HepG2 (cell line): ENCODE results near the gene HOXD3. TPM values are rescaled to one million over a fixed set of nuclear protein-coding genes. Genes with fewer than 3 reads are reported as not detected.

Source experiments
- ATF3 ChIP-seq: sonication (generic); formaldehyde crosslinking; IDR thresholded peaks from 2 replicates; pipeline ENCODE4 v1.4.0; 2020; ENCODE audit warnings: missing genetic modification reagents
- GTF3A ChIP-seq: sonication (generic); formaldehyde crosslinking; conservative IDR thresholded peaks from 2 replicates; pipeline ENCODE4 v1.4.0; 2020; ENCODE audit warnings: mild to moderate bottlenecking, missing genetic modification reagents
- IRF2 ChIP-seq: IDR thresholded peaks from 2 replicates; pipeline ENCODE4 v1.6.1; 2018; ENCODE audit warnings: missing genetic modification reagents, missing compliant biosample characterization
- MXD1 ChIP-seq: sonication (generic); formaldehyde crosslinking; IDR thresholded peaks from 2 replicates; pipeline ENCODE4 v1.4.0; 2020; ENCODE audit warnings: mild to moderate bottlenecking, missing genetic modification reagents
- RORA ChIP-seq: sonication (generic); formaldehyde crosslinking; IDR thresholded peaks from 2 replicates; pipeline ENCODE4 v1.5.0; 2020; ENCODE audit warnings: mild to moderate bottlenecking, missing genetic modification reagents, moderate library complexity
- SIX4 ChIP-seq: sonication (generic); formaldehyde crosslinking; IDR thresholded peaks from 2 replicates; pipeline ENCODE4 v1.4.0; 2020; ENCODE audit warnings: missing genetic modification reagents
- SRF ChIP-seq: IDR thresholded peaks from 2 replicates; pipeline ENCODE4 v1.6.1; 2011; ENCODE audit warnings: mild to moderate bottlenecking, low read depth, low read length, moderate library complexity
- STAT6 ChIP-seq: sonication (generic); formaldehyde crosslinking; IDR thresholded peaks from 2 replicates; pipeline ENCODE4 v1.4.0; 2020; ENCODE audit warnings: missing genetic modification reagents, mild to moderate bottlenecking, borderline replicate concordance
- TRIM24 ChIP-seq: sonication (generic); formaldehyde crosslinking; IDR thresholded peaks from 2 replicates; pipeline ENCODE4 v1.8.0; 2022; ENCODE audit warnings: mild to moderate bottlenecking, missing genetic modification reagents
- TSC22D2 ChIP-seq: sonication (generic); formaldehyde crosslinking; IDR thresholded peaks from 2 replicates; pipeline ENCODE4 v1.5.1; 2020; ENCODE audit warnings: missing genetic modification reagents, mild to moderate bottlenecking, borderline replicate concordance
- ZNF318 ChIP-seq: sonication (generic); formaldehyde crosslinking; IDR thresholded peaks from 2 replicates; pipeline ENCODE4 v1.4.0; 2020; ENCODE audit warnings: mild to moderate bottlenecking, missing genetic modification reagents
- ZNF446 ChIP-seq: sonication (generic); formaldehyde crosslinking; IDR thresholded peaks from 2 replicates; pipeline ENCODE4 v1.5.0; 2020; ENCODE audit warnings: mild to moderate bottlenecking, missing genetic modification reagents
- ZNF512 ChIP-seq: sonication (generic); formaldehyde crosslinking; IDR thresholded peaks from 2 replicates; pipeline ENCODE4 v1.4.0; 2020; ENCODE audit warnings: mild to moderate bottlenecking, missing genetic modification reagents
- polyA plus RNA-seq, 8 experiments: library from polyadenylated mRNA; depleted of rRNA in 3 of 8; stranded (reverse) in 7 of 8; unstranded in 1 of 8; fragments of >200 nt; fragmentation: Illumina TruSeq in 4 of 8; extraction: Trizol in 4 of 8; gene quantifications; 2 replicates each; pipeline versions ENCODE4 v1.2.1 to v1.2.3, GENCODE V29; 2011 to 2016; ENCODE audit warnings: low read depth in 4 of 8, missing spikeins in 1 of 8, mixed read lengths in 1 of 8; ENCODE audit not compliant: insufficient read depth in 1 of 8
- total RNA-seq, 5 experiments: library from RNA; depleted of rRNA; stranded (reverse); fragments of >200 nt; fragmentation: Illumina TruSeq; extraction: Trizol; gene quantifications; 2 replicates each; pipeline ENCODE4 v1.2.3, GENCODE V29; 2016; ENCODE audit warnings: low read depth in 1 of 5

The HOXD3 gene
- total and polyA plus RNA-seq, 2 of the 13 experiments (the other 11 are each of a cell fraction or from before 2014, with no cell fraction given), result 0.05 to 0.09 TPM

- TF ChIP-seq ZNF318 (CRISPR knock-in tag) (no peak), GTF3A (CRISPR knock-in tag) (no peak), TRIM24 (CRISPR knock-in tag) (no peak), ZNF512 (CRISPR knock-in tag) (no peak), SRF (no peak), MXD1 (no peak; the same call in 1 of the 2 replicates), SIX4 (CRISPR knock-in tag) (no peak), RORA (CRISPR knock-in tag) (no peak), ATF3 (CRISPR knock-in tag) (no peak), STAT6 (CRISPR knock-in tag) (no peak; the same call in 1 of the 2 replicates), IRF2 (no peak; the same call in 1 of the 2 replicates), TSC22D2 (peak; percentile 59; the same call in 1 of the 2 replicates), ZNF446 (CRISPR knock-in tag) (peak; percentile 79; the same call in 1 of the 2 replicates)
Observed at GRCh38 chr2:176187899-176188773, 31.0 kb downstream of the HOXD3 start, which contains the start of gene HOXD1 (continued).
